Measurements from ENCODE around the gene SEMA3F. TPM values are rescaled to one million over a fixed set of nuclear protein-coding genes. Genes with fewer than 3 reads are reported as not detected.

Gene SEMA3F
- total and polyA plus RNA-seq, 2 experiments from 2014 or later: 13.9 to 15.5 TPM

GRCh38 chr3:50179710-50180109, 24.6 kb downstream of the SEMA3F start:
- 18% methylated on average over 2 of the region's 2 CpGs for WGBS (ENCODE audit: low lambda C conversion rate, missing lambda C conversion rate)
- no peak for DNase-seq (ENCODE audit: low spot score)

GRCh38 chr3:50181985-50182384, 26.9 kb downstream of the SEMA3F start:
- TF ChIP-seq CTCF (IDR thresholded peaks at IDR 0.05; ENCODE audit: poor library complexity): no peak
- no peak for TF ChIP-seq EZH2 (IDR thresholded peaks at IDR 0.05; ENCODE audit: borderline replicate concordance)
- TF ChIP-seq EZH2phosphoT487 (IDR thresholded peaks at IDR 0.05; ENCODE audit: low read depth, severe bottlenecking, unreplicated experiment): no peak
- DNase-seq (ENCODE audit: low spot score): no peak

More at GRCh38 chr3:50179710-50180109, 24.6 kb downstream of the SEMA3F start:
- peaks cover 4% of the 10 kb centered on the region for H3K27me3 ChIP-seq
- no peaks in the 10 kb centered on the region for H3K36me3 ChIP-seq (replicated peaks; ENCODE audit: insufficient read depth, low read depth)
- no peaks in the 10 kb centered on the region for H3K9me2 ChIP-seq (replicated peaks; ENCODE audit: insufficient read depth)
- no peak overlapping the region for H3K4me2 ChIP-seq
- no peaks in the 10 kb centered on the region for H3K79me2 ChIP-seq
- H3K27ac ChIP-seq: no peak overlapping the region
- TF ChIP-seq EZH2phosphoT487 (IDR thresholded peaks at IDR 0.05; ENCODE audit: low read depth, severe bottlenecking, unreplicated experiment) (peak; percentile 99), CTCF (IDR thresholded peaks at IDR 0.05; ENCODE audit: poor library complexity) (no peak), EZH2 (IDR thresholded peaks at IDR 0.05; ENCODE audit: borderline replicate concordance) (no peak)
- no peaks in the 10 kb centered on the region for H3K9me3 ChIP-seq (ENCODE audit: low read depth)
- no peak overlapping the region for H2AFZ ChIP-seq
- H3K4me3 ChIP-seq: no peak overlapping the region
- H3K4me1 ChIP-seq (ENCODE audit: insufficient read depth): no peaks in the 10 kb centered on the region
- H4K20me1 ChIP-seq (ENCODE audit: insufficient read depth, poor library complexity, severe bottlenecking): no peaks in the 10 kb centered on the region

GRCh38 chr3:50182533-50183099, 27.5 kb downstream of the SEMA3F start:
- no peak overlapping the region for H3K4me3 ChIP-seq
- H3K79me2 ChIP-seq: no peaks in the 10 kb centered on the region
- no peak for DNase-seq (ENCODE audit: low spot score)
- no peaks in the 10 kb centered on the region for H3K4me1 ChIP-seq (ENCODE audit: insufficient read depth)
- H3K4me2 ChIP-seq: no peak overlapping the region
- H3K27me3 ChIP-seq: no peaks in the 10 kb centered on the region
- no peaks in the 10 kb centered on the region for H3K36me3 ChIP-seq (replicated peaks; ENCODE audit: insufficient read depth, low read depth)
- H3K9me2 ChIP-seq (replicated peaks; ENCODE audit: insufficient read depth): no peaks in the 10 kb centered on the region
- 92% methylated on average over 26 of the region's 26 CpGs for WGBS (ENCODE audit: low lambda C conversion rate, missing lambda C conversion rate)
- no peak for TF ChIP-seq EZH2phosphoT487 (IDR thresholded peaks at IDR 0.05; ENCODE audit: low read depth, severe bottlenecking, unreplicated experiment)
- TF ChIP-seq CTCF (IDR thresholded peaks at IDR 0.05; ENCODE audit: poor library complexity): no peak
- no peak for TF ChIP-seq EZH2 (IDR thresholded peaks at IDR 0.05; ENCODE audit: borderline replicate concordance)
- H2AFZ ChIP-seq: no peak overlapping the region
- no peak overlapping the region for H3K27ac ChIP-seq
- H3K9me3 ChIP-seq (ENCODE audit: low read depth): no peaks in the 10 kb centered on the region
- H4K20me1 ChIP-seq (ENCODE audit: insufficient read depth, poor library complexity, severe bottlenecking): no peaks in the 10 kb centered on the region

More at GRCh38 chr3:50181985-50182384, 26.9 kb downstream of the SEMA3F start:
- H3K27ac ChIP-seq: no peak overlapping the region
- H3K27me3 ChIP-seq: no peaks in the 10 kb centered on the region
- WGBS (ENCODE audit: low lambda C conversion rate, missing lambda C conversion rate): 65% methylated on average over 5 of the region's 5 CpGs
- no peaks in the 10 kb centered on the region for H3K9me2 ChIP-seq (replicated peaks; ENCODE audit: insufficient read depth)
- no peaks in the 10 kb centered on the region for H3K36me3 ChIP-seq (replicated peaks; ENCODE audit: insufficient read depth, low read depth)
- no peak overlapping the region for H3K4me2 ChIP-seq
- no peaks in the 10 kb centered on the region for H3K4me1 ChIP-seq (ENCODE audit: insufficient read depth)
- no peak overlapping the region for H2AFZ ChIP-seq
- H3K9me3 ChIP-seq (ENCODE audit: low read depth): no peaks in the 10 kb centered on the region
- H3K79me2 ChIP-seq: no peaks in the 10 kb centered on the region
- no peak overlapping the region for H3K4me3 ChIP-seq
- H4K20me1 ChIP-seq (ENCODE audit: insufficient read depth, poor library complexity, severe bottlenecking): no peaks in the 10 kb centered on the region
